ENCODE results near the gene C3orf33.

DNA sequence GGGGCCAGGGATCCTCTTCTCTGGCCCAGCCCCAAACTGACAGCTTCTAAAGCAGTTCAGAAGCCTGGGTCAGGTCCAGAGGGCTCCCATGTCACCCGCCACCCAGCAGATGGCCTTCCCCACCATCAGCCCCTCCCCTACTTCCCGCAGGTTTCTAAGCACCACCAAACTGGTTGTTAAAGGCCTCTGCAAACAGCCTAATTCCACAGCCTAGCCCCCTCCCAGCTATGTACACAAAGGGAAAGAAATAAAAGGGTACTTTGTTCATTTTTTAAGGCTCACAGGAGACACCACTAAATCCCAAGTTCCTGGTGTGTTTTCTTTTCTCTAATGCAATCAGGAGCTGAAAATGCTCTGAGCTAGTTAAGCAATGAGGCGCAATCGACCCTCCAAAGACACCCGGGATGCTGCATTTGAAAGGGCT, 91.8 kb downstream of the C3orf33 start:
- no peak for TF ChIP-seq ATF7 (IDR thresholded peaks at IDR 0.05)
- TF ChIP-seq, protein P1, sequence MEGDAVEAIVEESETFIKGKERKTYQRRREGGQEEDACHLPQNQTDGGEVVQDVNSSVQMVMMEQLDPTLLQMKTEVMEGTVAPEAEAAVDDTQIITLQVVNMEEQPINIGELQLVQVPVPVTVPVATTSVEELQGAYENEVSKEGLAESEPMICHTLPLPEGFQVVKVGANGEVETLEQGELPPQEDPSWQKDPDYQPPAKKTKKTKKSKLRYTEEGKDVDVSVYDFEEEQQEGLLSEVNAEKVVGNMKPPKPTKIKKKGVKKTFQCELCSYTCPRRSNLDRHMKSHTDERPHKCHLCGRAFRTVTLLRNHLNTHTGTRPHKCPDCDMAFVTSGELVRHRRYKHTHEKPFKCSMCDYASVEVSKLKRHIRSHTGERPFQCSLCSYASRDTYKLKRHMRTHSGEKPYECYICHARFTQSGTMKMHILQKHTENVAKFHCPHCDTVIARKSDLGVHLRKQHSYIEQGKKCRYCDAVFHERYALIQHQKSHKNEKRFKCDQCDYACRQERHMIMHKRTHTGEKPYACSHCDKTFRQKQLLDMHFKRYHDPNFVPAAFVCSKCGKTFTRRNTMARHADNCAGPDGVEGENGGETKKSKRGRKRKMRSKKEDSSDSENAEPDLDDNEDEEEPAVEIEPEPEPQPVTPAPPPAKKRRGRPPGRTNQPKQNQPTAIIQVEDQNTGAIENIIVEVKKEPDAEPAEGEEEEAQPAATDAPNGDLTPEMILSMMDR (IDR thresholded peaks at IDR 0.05 in 2 of 3, conservative IDR thresholded peaks at IDR 0.05 in 1 of 3; ENCODE audit: insufficient read depth in 2 of 3, low read depth in 1 of 3, low read length in 3 of 3): no peak
